ENCODE data around the gene TCF25. TPM values are rescaled to one million over a fixed set of nuclear protein-coding genes. Genes with fewer than 3 reads are reported as not detected.
A peak's percentile ranks its signal among the peaks of the same experiment; 100 is the strongest.

The TCF25 gene
- total RNA-seq, 2 donors from 2014 or later, result 141 to 302 TPM

DNA sequence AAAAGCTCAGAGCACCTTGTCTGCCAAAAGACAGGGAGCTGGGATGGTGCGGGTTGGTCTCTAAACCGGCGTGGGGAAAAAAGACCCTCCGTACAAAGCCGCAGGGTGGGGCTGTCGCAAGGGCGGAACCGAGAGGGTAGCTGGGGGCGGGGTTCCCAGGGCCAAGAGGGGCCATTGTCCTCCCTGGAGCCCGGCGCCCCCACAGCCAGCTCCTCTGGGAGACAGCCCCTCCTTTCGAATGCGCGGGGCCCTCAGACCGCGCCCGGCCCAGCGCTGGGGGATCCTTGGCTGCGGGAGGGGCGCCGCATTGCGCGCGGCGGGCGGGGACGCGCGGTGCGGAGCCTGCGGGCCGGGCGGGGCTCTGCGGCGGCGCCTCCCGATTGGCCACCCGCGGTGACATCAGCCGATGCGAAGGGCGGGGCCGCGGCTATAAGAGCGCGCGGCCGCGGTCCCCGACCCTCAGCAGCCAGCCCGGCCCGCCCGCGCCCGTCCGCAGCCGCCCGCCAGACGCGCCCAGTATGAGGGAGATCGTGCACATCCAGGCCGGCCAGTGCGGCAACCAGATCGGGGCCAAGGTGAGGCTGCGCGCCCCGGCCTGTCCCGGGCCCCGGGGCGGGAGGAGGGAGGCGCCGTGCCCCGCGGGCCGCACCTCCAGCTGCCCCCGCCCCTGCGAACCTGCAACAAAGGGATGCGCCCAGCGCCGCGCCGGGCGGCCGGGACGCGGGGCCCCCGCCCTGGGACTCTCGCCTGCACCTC is 49.7 kb downstream of the TCF25 start, which contains the start of gene TUBB3:
TUBB3 (plus strand) TSS at position 459 of the 756 bp plus-strand sequence; CDS start at position 519, 60 bp downstream.
- DNase-seq (ENCODE audit: low spot score), result peak; percentile 56
- Histone ChIP-seq H3K9me3 (no peaks in the 10 kb centered on the region), H3K4me3 (peak within 1 kb of the TSS; percentile 40 to 56), H3K27me3 (replicated peaks; ENCODE audit: insufficient read depth) (no peaks in the 10 kb centered on the region), H3K36me3 (no peaks in the 10 kb centered on the region), H3K27ac (peak within 1 kb of the TSS; percentile 39 to 61), H3K4me1 (replicated peaks) (peaks cover 8% of the 10 kb centered on the region)
- WGBS, result under 1% methylated on average over 64 of the region's 88 CpGs
- TF ChIP-seq POLR2AphosphoS5 (IDR thresholded peaks at IDR 0.05), result no peak
- TF ChIP-seq POLR2A (IDR thresholded peaks at IDR 0.05), result peak; percentile 85
- intact Hi-C loops (cut with DNase I), result no loop called here

DNA sequence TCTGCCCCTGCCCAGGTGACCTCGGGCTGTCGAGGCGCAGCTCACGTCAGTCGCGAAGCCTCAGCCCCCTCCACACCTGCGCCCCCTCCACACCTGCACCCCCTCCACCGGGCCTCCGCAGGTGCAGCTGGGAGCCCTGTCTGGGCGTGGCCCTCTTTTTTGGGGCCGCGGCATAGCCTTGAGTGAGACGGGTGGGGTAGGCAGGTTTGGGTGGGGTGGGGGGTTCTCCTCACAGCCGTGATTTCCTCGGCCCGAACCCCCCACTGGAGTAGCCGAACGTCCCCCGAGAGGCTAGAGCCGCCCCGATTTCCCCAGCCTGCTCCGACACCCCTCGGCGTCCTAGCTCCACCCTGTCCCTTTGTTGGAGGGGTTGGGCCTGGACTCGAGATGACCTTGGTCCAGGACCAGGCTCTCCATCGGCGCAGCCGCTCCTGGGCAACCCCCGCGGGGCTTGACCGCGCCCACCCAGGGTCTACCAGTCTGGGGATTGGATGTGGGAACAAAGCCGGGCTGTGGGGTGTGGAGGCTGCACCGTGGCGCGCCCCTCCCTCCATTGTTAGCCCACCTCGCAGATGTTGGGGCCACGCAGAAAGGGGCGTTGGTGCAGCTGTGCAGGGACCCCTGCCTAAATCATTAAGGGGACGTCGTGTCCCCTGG is 50.4 kb downstream of the TCF25 start:
- Histone ChIP-seq H3K27me3 (replicated peaks; ENCODE audit: insufficient read depth) (no peaks in the 10 kb centered on the region), H3K36me3 (no peaks in the 10 kb centered on the region), H3K27ac (no peak overlapping the region), H3K4me3 (peak overlapping the region; percentile 40 to 56), H3K4me1 (replicated peaks) (peaks cover 2% of the 10 kb centered on the region), H3K9me3 (no peaks in the 10 kb centered on the region)
- intact Hi-C loops (cut with DNase I), result no loop called here
- WGBS, result 2% methylated on average over 37 of the region's 41 CpGs
- TF ChIP-seq POLR2AphosphoS5 (IDR thresholded peaks at IDR 0.05) (no peak), POLR2A (IDR thresholded peaks at IDR 0.05) (no peak)
- TF ChIP-seq, protein P1, sequence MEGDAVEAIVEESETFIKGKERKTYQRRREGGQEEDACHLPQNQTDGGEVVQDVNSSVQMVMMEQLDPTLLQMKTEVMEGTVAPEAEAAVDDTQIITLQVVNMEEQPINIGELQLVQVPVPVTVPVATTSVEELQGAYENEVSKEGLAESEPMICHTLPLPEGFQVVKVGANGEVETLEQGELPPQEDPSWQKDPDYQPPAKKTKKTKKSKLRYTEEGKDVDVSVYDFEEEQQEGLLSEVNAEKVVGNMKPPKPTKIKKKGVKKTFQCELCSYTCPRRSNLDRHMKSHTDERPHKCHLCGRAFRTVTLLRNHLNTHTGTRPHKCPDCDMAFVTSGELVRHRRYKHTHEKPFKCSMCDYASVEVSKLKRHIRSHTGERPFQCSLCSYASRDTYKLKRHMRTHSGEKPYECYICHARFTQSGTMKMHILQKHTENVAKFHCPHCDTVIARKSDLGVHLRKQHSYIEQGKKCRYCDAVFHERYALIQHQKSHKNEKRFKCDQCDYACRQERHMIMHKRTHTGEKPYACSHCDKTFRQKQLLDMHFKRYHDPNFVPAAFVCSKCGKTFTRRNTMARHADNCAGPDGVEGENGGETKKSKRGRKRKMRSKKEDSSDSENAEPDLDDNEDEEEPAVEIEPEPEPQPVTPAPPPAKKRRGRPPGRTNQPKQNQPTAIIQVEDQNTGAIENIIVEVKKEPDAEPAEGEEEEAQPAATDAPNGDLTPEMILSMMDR (IDR thresholded peaks at IDR 0.05), result no peak
- no peak for DNase-seq (ENCODE audit: low spot score)

DNA sequence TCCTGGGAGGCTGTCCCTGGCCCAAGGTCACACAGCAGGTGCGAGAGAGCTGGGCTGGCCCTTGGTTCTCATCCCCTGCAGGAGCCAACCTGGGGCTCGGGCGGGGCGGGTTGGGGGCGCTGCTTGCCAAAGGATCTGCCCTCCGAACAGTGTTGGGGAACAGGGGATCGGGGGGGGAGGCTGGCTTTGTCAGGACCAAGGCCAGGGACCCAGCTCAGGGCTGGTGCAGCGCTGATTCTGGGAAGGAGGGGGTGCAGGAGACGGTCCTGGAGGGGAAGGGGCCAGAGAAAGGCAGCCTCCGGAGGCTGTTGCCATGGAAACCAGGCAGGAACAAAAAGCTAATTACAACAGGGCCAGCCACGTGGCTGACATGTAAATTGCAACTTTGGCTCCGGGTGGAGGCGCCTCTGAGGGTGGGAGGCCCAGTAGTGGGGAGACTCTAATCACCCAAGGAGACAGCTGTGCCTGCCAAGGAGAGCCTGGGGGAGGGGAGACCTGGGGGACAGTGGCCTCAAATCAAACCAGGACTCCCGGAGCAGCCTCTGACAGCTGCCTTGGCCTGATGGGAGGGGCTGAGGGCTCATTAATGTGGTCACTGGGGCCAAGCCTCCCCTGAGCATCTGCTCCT is 51.0 kb downstream of the TCF25 start:
- Histone ChIP-seq H3K27me3 (replicated peaks; ENCODE audit: insufficient read depth) (no peaks in the 10 kb centered on the region), H3K4me3 (no peak overlapping the region), H3K9me3 (no peaks in the 10 kb centered on the region), H3K36me3 (no peaks in the 10 kb centered on the region), H3K4me1 (replicated peaks) (peaks cover 2% of the 10 kb centered on the region), H3K27ac (no peak overlapping the region)
- TF ChIP-seq POLR2AphosphoS5 (IDR thresholded peaks at IDR 0.05), result no peak
- no peak for TF ChIP-seq POLR2A (IDR thresholded peaks at IDR 0.05)
- TF ChIP-seq, protein P1 (IDR thresholded peaks at IDR 0.05), result no peak
- WGBS, result 7% methylated on average over 10 of the region's 14 CpGs
- intact Hi-C loops (cut with DNase I), result no loop called here
- DNase-seq (ENCODE audit: low spot score), result no peak

DNA sequence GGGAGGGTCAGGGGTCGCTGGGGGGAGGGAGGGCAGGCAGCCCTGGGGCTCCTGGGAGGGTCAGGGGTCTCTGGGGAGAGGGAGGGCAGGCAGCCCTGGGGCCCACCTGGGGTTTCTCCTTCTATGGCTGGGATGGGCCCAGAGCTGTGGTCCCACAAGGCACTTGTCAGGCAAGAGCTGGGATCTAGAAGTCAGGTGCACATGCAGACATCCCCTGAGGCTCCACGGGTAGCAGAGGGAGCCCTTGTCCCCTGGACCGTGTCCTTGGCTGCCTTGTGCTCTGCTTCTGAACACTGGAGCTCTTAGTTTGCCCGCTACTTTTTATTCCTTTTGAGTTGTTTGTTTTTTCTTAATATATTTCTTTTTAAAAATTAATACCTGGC is 51.5 kb downstream of the TCF25 start:
- peaks cover 2% of the 10 kb centered on the region for H3K4me1 ChIP-seq (replicated peaks)
- no peaks in the 10 kb centered on the region for H3K27me3 ChIP-seq (replicated peaks; ENCODE audit: insufficient read depth)
- WGBS, result 34% methylated on average over 4 of the region's 4 CpGs
- no peak for TF ChIP-seq POLR2A (IDR thresholded peaks at IDR 0.05)
- TF ChIP-seq, protein P1 (IDR thresholded peaks at IDR 0.05), result no peak
- TF ChIP-seq POLR2AphosphoS5 (IDR thresholded peaks at IDR 0.05), result no peak
- no peaks in the 10 kb centered on the region for H3K9me3 ChIP-seq
- H3K27ac ChIP-seq, result no peak overlapping the region
- no peaks in the 10 kb centered on the region for H3K36me3 ChIP-seq
- DNase-seq (ENCODE audit: low spot score), result no peak
- H3K4me3 ChIP-seq, result no peak overlapping the region
- intact Hi-C loops (cut with DNase I), result no loop called here

DNA sequence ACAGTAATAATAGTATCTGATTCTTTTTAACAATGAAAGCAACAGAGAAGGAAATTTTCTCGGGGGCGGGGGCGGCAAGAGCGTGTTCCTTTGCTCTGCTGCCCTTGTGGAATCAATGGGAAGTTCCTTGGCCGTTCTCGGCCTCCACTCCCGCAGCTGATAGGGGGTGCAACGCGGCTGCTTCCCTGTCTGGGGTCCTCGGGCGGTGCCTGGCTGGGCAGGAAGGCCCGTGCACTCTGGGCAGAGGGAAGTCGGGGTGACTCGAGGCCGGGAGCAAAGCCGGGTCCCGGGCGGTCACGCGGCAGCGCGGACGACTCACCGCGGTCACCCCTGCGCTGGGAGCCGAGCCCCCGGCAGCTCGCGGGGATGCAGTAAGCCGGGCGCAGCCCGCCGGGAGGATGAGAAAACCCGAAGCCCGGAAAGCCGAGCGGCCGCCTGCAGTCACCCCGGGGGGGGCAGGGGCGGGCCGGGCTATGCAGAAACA is 52.2 kb downstream of the TCF25 start:
- Histone ChIP-seq H3K9me3 (no peaks in the 10 kb centered on the region), H3K4me3 (peak overlapping the region; percentile 26 to 36), H3K36me3 (no peaks in the 10 kb centered on the region), H3K27ac (no peak overlapping the region), H3K4me1 (replicated peaks) (peaks cover 2% of the 10 kb centered on the region), H3K27me3 (replicated peaks; ENCODE audit: insufficient read depth) (no peaks in the 10 kb centered on the region)
- 2% methylated on average over 32 of the region's 42 CpGs for WGBS
- intact Hi-C loops (cut with DNase I), result no loop called here
- DNase-seq (ENCODE audit: low spot score), result no peak
- TF ChIP-seq, protein P1 (IDR thresholded peaks at IDR 0.05), result no peak
- TF ChIP-seq POLR2AphosphoS5 (IDR thresholded peaks at IDR 0.05), result no peak
- no peak for TF ChIP-seq POLR2A (IDR thresholded peaks at IDR 0.05)
